Stomach (tissue), 4 donors: ENCODE measurements around the gene ACOT7.

Experiments used
- EP300 ChIP-seq: sonication (generic); formaldehyde crosslinking; IDR thresholded peaks from one replicate; pipeline ENCODE4 v1.6.1; 2017; ENCODE audit warnings: antibody characterized with exemption
- POLR2A ChIP-seq, 4 donors: fragments of 450-650 bp; IDR thresholded peaks; one replicate each; pipeline ENCODE4 v1.6.1; 2016; ENCODE audit warnings: antibody characterized with exemption in 4 of 4, control low read depth in 2 of 4, mild to moderate bottlenecking in 1 of 4, moderate library complexity in 1 of 4
- POLR2AphosphoS5 ChIP-seq, 3 donors: sonication (generic); formaldehyde crosslinking; IDR thresholded peaks; one replicate each; pipeline ENCODE4 v1.6.1; 2016; ENCODE audit warnings: antibody characterized with exemption in 3 of 3
- TF ChIP-seq, protein P1 (sequence below), 7 experiments: fragments of 450-650 bp in 4 of 7; fragments of 200-600 bp in 3 of 7; sonication (generic) in 3 of 7; IDR thresholded peaks; one replicate each; pipeline ENCODE4 v1.5.1; 2016 to 2019; ENCODE audit warnings: antibody characterized with exemption in 7 of 7, control low read depth in 2 of 7, mild to moderate bottlenecking in 1 of 7

- TF ChIP-seq, protein P1, sequence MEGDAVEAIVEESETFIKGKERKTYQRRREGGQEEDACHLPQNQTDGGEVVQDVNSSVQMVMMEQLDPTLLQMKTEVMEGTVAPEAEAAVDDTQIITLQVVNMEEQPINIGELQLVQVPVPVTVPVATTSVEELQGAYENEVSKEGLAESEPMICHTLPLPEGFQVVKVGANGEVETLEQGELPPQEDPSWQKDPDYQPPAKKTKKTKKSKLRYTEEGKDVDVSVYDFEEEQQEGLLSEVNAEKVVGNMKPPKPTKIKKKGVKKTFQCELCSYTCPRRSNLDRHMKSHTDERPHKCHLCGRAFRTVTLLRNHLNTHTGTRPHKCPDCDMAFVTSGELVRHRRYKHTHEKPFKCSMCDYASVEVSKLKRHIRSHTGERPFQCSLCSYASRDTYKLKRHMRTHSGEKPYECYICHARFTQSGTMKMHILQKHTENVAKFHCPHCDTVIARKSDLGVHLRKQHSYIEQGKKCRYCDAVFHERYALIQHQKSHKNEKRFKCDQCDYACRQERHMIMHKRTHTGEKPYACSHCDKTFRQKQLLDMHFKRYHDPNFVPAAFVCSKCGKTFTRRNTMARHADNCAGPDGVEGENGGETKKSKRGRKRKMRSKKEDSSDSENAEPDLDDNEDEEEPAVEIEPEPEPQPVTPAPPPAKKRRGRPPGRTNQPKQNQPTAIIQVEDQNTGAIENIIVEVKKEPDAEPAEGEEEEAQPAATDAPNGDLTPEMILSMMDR (IDR thresholded peaks at IDR 0.05): no peak
- no peak for TF ChIP-seq EP300
- TF ChIP-seq POLR2AphosphoS5 (IDR thresholded peaks at IDR 0.05): no peak
- TF ChIP-seq POLR2A (IDR thresholded peaks at IDR 0.05): no peak
Measured at GRCh38 chr1:6288665-6289064, 104.9 kb downstream of the ACOT7 start.
